Endothelial cell of umbilical vein (primary cell): ENCODE data around the gene SLC12A2. TPM values are rescaled to one million over a fixed set of nuclear protein-coding genes. Genes with fewer than 3 reads are reported as not detected.

Experiments
- BruUV-seq: library from RNA; stranded (reverse); fragments of 400-500 nt; replicated peaks from 2 replicates; lab custom pipeline; 2021; lab: Mats Ljungman, UMichigan
- CTCF ChIA-PET: fragments of 300-600, 350-600 bp; sonication (Branson Sonifier 250); formaldehyde crosslinking; loops from one replicate; lab custom pipeline; 2021; ENCODE audit warnings: antibody characterized with exemption, inconsistent platforms; lab: Charles Lee
- POLR2A ChIA-PET: fragments of 300-600, 350-600 bp; sonication (Branson Sonifier 250); formaldehyde crosslinking; loops from one replicate; lab custom pipeline; 2021; ENCODE audit warnings: antibody characterized with exemption, inconsistent platforms; lab: Charles Lee
- DNase-seq: peaks from one replicate; pipeline ENCODE4 v3.0.0-alpha.2; 2011; ENCODE audit warnings: low read depth, low spot score
- FAIRE-seq: peaks from 2 replicates; lab custom pipeline; 2011; peaks lifted over from hg19 to GRCh38; lab: Jason Lieb, UNC
- H2AFZ ChIP-seq: 2 replicates; pipeline ENCODE4 v1.6.0; 2012; ENCODE audit warnings: low read depth, low read length, control low read depth, inconsistent platforms
- H3K27ac ChIP-seq: 2 replicates; pipeline ENCODE4 v1.5.1; 2011; ENCODE audit warnings: low read depth, mild to moderate bottlenecking, control low read depth, low read length, moderate library complexity; ENCODE audit not compliant: insufficient read depth
- H3K27me3 ChIP-seq, 2 experiments: 2 replicates each; pipeline versions ENCODE4 v1.6.0 to v1.6.1; 2011; ENCODE audit warnings: low read length in 2 of 2, mixed read lengths in 1 of 2; ENCODE audit not compliant: control insufficient read depth in 2 of 2, insufficient read depth in 2 of 2
- H3K36me3 ChIP-seq, 2 experiments: 2 replicates in 1 of 2; 3 replicates in 1 of 2; pipeline ENCODE4 v1.5.1; 2011; ENCODE audit warnings: low read length in 2 of 2, mild to moderate bottlenecking in 1 of 2, moderate library complexity in 1 of 2; ENCODE audit not compliant: control insufficient read depth in 2 of 2, insufficient read depth in 2 of 2; ENCODE audit errors: extremely low read depth in 1 of 2
- H3K4me1 ChIP-seq: 3 replicates; pipeline ENCODE4 v1.5.1; 2011; ENCODE audit warnings: mild to moderate bottlenecking, low read length; ENCODE audit not compliant: control insufficient read depth, insufficient read depth; ENCODE audit errors: extremely low read depth
- H3K4me2 ChIP-seq: 2 replicates; pipeline ENCODE4 v1.6.1; 2011; ENCODE audit warnings: low read length, control low read depth, mixed read lengths; ENCODE audit not compliant: insufficient read depth
- H3K4me3 ChIP-seq, 3 experiments: fragments of 200-600 bp in 1 of 3; sonication (generic), shearing (Covaris generic) in 1 of 3; replicated peaks in 1 of 3; 2 replicates each; pipeline ENCODE4 v1.5.1; 2011 to 2016; ENCODE audit warnings: control low read depth in 3 of 3, low read length in 3 of 3, mild to moderate bottlenecking in 2 of 3, inconsistent platforms in 1 of 3, low read depth in 1 of 3, moderate library complexity in 1 of 3; ENCODE audit not compliant: insufficient read depth in 1 of 3
- H3K79me2 ChIP-seq: 2 replicates; pipeline ENCODE4 v1.6.0; 2012; ENCODE audit warnings: low read length, inconsistent platforms; ENCODE audit not compliant: control insufficient read depth, insufficient read depth
- H3K9ac ChIP-seq: replicated peaks from 2 replicates; pipeline ENCODE3; 2011; ENCODE audit warnings: low read length, control low read depth; ENCODE audit not compliant: insufficient read depth; ENCODE audit errors: extremely low read depth
- H3K9me1 ChIP-seq: replicated peaks from 3 replicates; pipeline ENCODE4 v1.6.0; 2011; ENCODE audit warnings: mild to moderate bottlenecking, low read length; ENCODE audit not compliant: control insufficient read depth, insufficient read depth; ENCODE audit errors: extremely low read depth
- H3K9me3 ChIP-seq: replicated peaks from 2 replicates; pipeline ENCODE4 v1.5.1; 2012; ENCODE audit warnings: low read length, inconsistent platforms; ENCODE audit not compliant: control insufficient read depth, insufficient read depth
- H4K20me1 ChIP-seq: replicated peaks from 2 replicates; pipeline ENCODE3; 2011; ENCODE audit warnings: mild to moderate bottlenecking, low read length; ENCODE audit not compliant: control insufficient read depth, insufficient read depth; ENCODE audit errors: extremely low read depth
- CTCF ChIP-seq, 2 donors: IDR thresholded peaks; 1 replicate in 1 of 2; 2 replicates in 1 of 2; pipeline ENCODE4 v1.5.1; 2011; ENCODE audit warnings: low read length in 2 of 2, mild to moderate bottlenecking in 2 of 2, moderate library complexity in 2 of 2, control low read depth in 1 of 2, inconsistent platforms in 1 of 2, low read depth in 1 of 2; ENCODE audit not compliant: insufficient read depth in 1 of 2; ENCODE audit errors: extremely low read depth in 1 of 2
- EZH2 ChIP-seq: IDR thresholded peaks from 2 replicates; pipeline ENCODE4 v1.6.1; 2012; ENCODE audit warnings: borderline replicate concordance, low read depth, mild to moderate bottlenecking, moderate library complexity, low read length, inconsistent platforms; ENCODE audit not compliant: severe bottlenecking
- FOS ChIP-seq: IDR thresholded peaks from 2 replicates; pipeline ENCODE4 v1.6.1; 2011; ENCODE audit warnings: mild to moderate bottlenecking, low read length, moderate library complexity, borderline replicate concordance; ENCODE audit not compliant: insufficient read depth
- GATA2 ChIP-seq: IDR thresholded peaks from 2 replicates; pipeline ENCODE4 v1.7.0; 2011; ENCODE audit warnings: low read depth, mild to moderate bottlenecking, moderate library complexity, mixed read lengths, low read length; ENCODE audit not compliant: insufficient read length, insufficient read depth
- JUN ChIP-seq: IDR thresholded peaks from 2 replicates; pipeline ENCODE4 v1.6.1; 2011; ENCODE audit warnings: borderline replicate concordance, low read depth; ENCODE audit not compliant: insufficient read length, insufficient read depth
- MAX ChIP-seq: IDR thresholded peaks from 2 replicates; pipeline ENCODE4 v1.6.1; 2011; ENCODE audit not compliant: insufficient read depth, insufficient read length
- MYC ChIP-seq: IDR thresholded peaks from one replicate; pipeline ENCODE4 v1.6.1; 2011; ENCODE audit warnings: mild to moderate bottlenecking, low read depth, low read length
- POLR2A ChIP-seq: IDR thresholded peaks from 2 replicates; pipeline ENCODE4 v1.6.1; 2012; ENCODE audit warnings: low read depth, mild to moderate bottlenecking, control low read depth, low read length
- POLR2AphosphoS5 ChIP-seq: IDR thresholded peaks from 2 replicates; pipeline ENCODE4 v1.6.1; 2012; ENCODE audit warnings: low read depth, mild to moderate bottlenecking, control low read depth, low read length, moderate library complexity; ENCODE audit not compliant: insufficient read depth
- dilution Hi-C: fragments of 300-500 bp; cut with MboI; formaldehyde crosslinking; loops from one replicate; pipeline ENCODE4 v1.15.0; 2019; ENCODE audit warnings: low sequenced_read_pairs; ENCODE audit not compliant: extremely low pct_ligation_motif_present
- intact Hi-C: fragments of 100-400 bp; cut with micrococcal nuclease; formaldehyde crosslinking; loops from one replicate; pipeline ENCODE4 v1.10.0; 2022
- polyA plus RNA-seq, 4 experiments: library from polyadenylated mRNA; depleted of rRNA in 3 of 4; stranded (reverse) in 3 of 4; unstranded in 1 of 4; fragments of >200 nt; gene quantifications; 2 replicates each; pipeline versions ENCODE4 v1.2.1 to v1.2.3, GENCODE V29; 2011 to 2012; ENCODE audit warnings: missing spikeins in 1 of 4
- total RNA-seq: library from RNA; stranded (reverse); gene quantifications from 2 replicates; pipeline ENCODE4 v1.2.3, GENCODE V29; 2021

SLC12A2 gene
- total and polyA plus RNA-seq, 2 donors (not counting 3 experiments of a cell fraction or from before 2014, with no cell fraction given) = 11.0 to 59.5 TPM

- H3K27me3 ChIP-seq = no peaks in the 10 kb centered on the region
- peaks cover 2% of the 10 kb centered on the region for H3K9me3 ChIP-seq
- no peak overlapping the region for H3K4me3 ChIP-seq
- no TSS peak for BruUV-seq
- H3K36me3 ChIP-seq = no peaks in the 10 kb centered on the region
- dilution Hi-C loops (no loop called here), intact Hi-C loops (no loop called here)
- peaks cover 10% of the 10 kb centered on the region for H3K4me1 ChIP-seq
- H2AFZ ChIP-seq = no peak overlapping the region
- ChIA-PET CTCF (no interaction called here), POLR2A (no interaction called here)
- H4K20me1 ChIP-seq = peaks cover 9% of the 10 kb centered on the region
- TF ChIP-seq JUN (no peak), GATA2 (no peak), EZH2 (no peak), CTCF (IDR thresholded peaks at IDR 0.05; ENCODE audit: extremely low read depth in 1 of 2, insufficient read depth in 1 of 2, low read depth in 1 of 2, low read length in 2 of 2) (no peak), FOS (no peak), POLR2A (no peak), POLR2AphosphoS5 (no peak), MAX (no peak), MYC (no peak)
- H3K27ac ChIP-seq = no peak overlapping the region
- H3K79me2 ChIP-seq = peaks cover 49% of the 10 kb centered on the region
- DNase-seq (no peak), FAIRE-seq (no peak)
- H3K4me2 ChIP-seq = no peak overlapping the region
- no peaks in the 10 kb centered on the region for H3K9me1 ChIP-seq
- H3K9ac ChIP-seq = no peak overlapping the region
Observed at GRCh38 chr5:128097781-128098180, 14.2 kb downstream of the SLC12A2 start.
